Cardiac ventricle fibroblast (primary cell): ENCODE data around the gene GKN1. TPM values are rescaled to one million over a fixed set of nuclear protein-coding genes. Genes with fewer than 3 reads are reported as not detected.

Experiments used
- total RNA-seq: library from RNA; depleted of rRNA; stranded (reverse); fragments of >200 nt; gene quantifications from 2 replicates; pipeline ENCODE4 v1.2.3, GENCODE V29; 2015

The GKN1 gene
- total RNA-seq, result not detected in 2 replicates

DNA sequence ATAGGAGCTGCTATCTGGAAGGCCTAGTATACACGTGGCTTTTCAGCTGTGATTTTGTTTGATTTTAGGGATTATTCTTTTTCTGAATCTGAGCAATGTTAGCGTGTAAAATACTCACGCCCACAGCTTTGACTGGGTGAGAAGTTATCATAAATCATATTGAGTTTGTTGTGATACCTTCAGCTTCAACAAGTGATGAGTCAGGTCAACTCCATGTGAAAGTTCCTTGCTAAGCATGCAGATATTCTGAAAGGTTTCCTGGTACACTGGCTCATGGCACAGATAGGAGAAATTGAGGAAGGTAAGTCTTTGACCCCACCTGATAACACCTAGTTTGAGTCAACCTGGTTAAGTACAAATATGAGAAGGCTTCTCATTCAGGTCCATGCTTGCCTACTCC, at the start of gene GKN1:
Gene GKN1, plus strand, starts transcription at position 386 of the 400 bp plus-strand sequence. CDS start 42 bp downstream, outside the sequence.

DNA sequence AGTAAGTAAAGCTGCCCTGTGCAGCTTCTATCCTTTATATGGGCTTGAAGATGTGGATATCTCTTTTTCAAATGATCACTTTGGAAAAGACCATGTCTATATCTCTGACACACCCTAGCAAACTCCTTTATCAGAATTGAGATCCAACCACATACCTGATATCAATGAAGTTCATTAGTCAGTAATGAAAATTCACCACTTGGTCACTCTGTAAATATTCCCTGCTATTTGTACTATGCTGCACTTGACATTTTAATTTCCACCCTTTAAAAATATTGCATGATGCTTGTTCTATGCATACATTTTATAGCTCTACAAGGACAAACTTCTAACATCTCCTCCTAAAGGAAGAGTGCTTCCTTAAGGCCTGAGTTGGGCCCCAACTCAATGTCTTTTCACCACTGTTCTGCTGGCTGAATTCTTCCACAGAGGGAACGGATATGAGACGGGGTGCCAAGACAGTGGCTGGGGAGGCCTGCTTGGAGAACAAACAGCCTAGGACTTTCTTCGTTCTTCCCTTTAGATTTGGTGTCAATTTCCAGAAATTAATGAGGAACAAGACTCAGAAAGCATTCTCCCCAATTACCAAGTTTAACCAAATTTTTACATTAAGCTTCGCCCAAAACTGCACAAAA, 21.4 kb upstream of the GKN1 start, which contains the start of gene GKN2:
Gene GKN2, minus strand, starts transcription at position 7 of the 635 bp plus-strand sequence. CDS start 32 bp downstream, outside the sequence.

DNA sequence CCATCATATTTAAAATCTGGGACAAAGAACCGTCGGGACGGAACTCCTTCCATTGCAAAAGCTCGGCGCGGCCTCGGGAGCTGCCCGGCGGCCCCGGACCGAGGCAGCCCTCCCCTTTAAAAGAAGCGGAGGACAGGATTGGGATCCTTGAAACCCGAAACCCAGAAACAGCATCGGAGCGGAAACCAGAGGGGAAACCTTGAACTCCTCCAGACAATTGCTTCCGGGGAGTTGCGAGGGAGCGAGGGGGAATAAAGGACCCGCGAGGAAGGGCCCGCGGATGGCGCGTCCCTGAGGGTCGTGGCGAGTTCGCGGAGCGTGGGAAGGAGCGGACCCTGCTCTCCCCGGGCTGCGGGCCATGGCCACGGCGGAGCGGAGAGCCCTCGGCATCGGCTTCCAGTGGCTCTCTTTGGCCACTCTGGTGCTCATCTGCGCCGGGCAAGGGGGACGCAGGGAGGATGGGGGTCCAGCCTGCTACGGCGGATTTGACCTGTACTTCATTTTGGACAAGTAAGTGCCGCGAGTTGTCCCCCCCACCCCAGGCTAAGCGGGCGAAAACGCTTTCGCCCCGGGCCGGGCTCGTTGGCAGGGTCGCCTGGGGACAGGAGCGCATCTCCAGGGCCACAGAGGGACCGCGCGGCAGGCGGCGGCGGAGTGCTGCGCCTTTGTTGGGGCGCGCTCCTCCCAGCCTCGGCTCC, 38.9 kb downstream of the GKN1 start, which contains the start of gene ANTXR1:
Gene ANTXR1, plus strand, starts transcription at position 38 of the 698 bp plus-strand sequence. Its CDS starts 321 bp downstream, at position 359.

Other genes starting within 250 kb of the GKN1 start
- gene ARHGAP25, start 239.8 kb upstream of the GKN1 start, total RNA-seq, result 2.5 and 3.2 TPM in 2 replicates
- gene BMP10, start 103.2 kb upstream of the GKN1 start, total RNA-seq, result not detected in 2 replicates
- not detected in 2 replicates for gene GKN2, start 21.7 kb upstream of the GKN1 start, total RNA-seq
- gene ANTXR1, start 38.5 kb downstream of the GKN1 start, total RNA-seq, result 65.2 and 81.3 TPM in 2 replicates